ENCODE measurements around the gene KSR2. TPM values are rescaled to one million over a fixed set of nuclear protein-coding genes. Genes with fewer than 3 reads are reported as not detected.

KSR2 gene
- total RNA-seq, 4 donors from 2014 or later, result 0.02 to 0.10 TPM; not detected in 2

- no peak for DNase-seq
- in situ Hi-C loops (cut with MboI; ENCODE audit: low sequenced_read_pairs in 4 of 4) (no loop called here), intact Hi-C loops (cut with DNase I; ENCODE audit: low total_unique reads) (no loop called here)
- H3K27ac ChIP-seq, result no peak overlapping the region
- H3K4me3 ChIP-seq, result no peak overlapping the region
- H3K9me3 ChIP-seq, result no peaks in the 10 kb centered on the region
- no peak for ATAC-seq
- no peaks in the 10 kb centered on the region for H3K4me1 ChIP-seq
- no peak for TF ChIP-seq CTCF (IDR thresholded peaks at IDR 0.05 in 4 of 5, conservative IDR thresholded peaks at IDR 0.05 in 1 of 5)
- TF ChIP-seq POLR2A (IDR thresholded peaks at IDR 0.05), result no peak
- H3K27me3 ChIP-seq, result no peaks in the 10 kb centered on the region
- no peaks in the 10 kb centered on the region for H3K36me3 ChIP-seq
These were observed 35.2 kb downstream of the KSR2 start for GRCh38 chr12:117933545-117933944.

GRCh38 chr12:117926391-117926899, 42.3 kb downstream of the KSR2 start:
- H3K27ac ChIP-seq, result no peak overlapping the region
- no peak for ATAC-seq

GRCh38 chr12:117921929-117922777, 46.6 kb downstream of the KSR2 start:
- ATAC-seq, result no peak
- no peak for TF ChIP-seq CTCF (IDR thresholded peaks at IDR 0.05 in 4 of 5, conservative IDR thresholded peaks at IDR 0.05 in 1 of 5)

More at GRCh38 chr12:117926391-117926899, 42.3 kb downstream of the KSR2 start:
- TF ChIP-seq POLR2A (IDR thresholded peaks at IDR 0.05) (no peak), CTCF (IDR thresholded peaks at IDR 0.05 in 4 of 5, conservative IDR thresholded peaks at IDR 0.05 in 1 of 5) (no peak)
- DNase-seq, result no peak
- Histone ChIP-seq H3K36me3 (no peaks in the 10 kb centered on the region), H3K4me3 (no peak overlapping the region), H3K4me1 (no peaks in the 10 kb centered on the region), H3K9me3 (no peaks in the 10 kb centered on the region), H3K27me3 (no peaks in the 10 kb centered on the region)
- in situ Hi-C loops (cut with MboI; ENCODE audit: low sequenced_read_pairs in 4 of 4), result no loop called here
- intact Hi-C loops (cut with DNase I; ENCODE audit: low total_unique reads), result no loop called here

GRCh38 chr12:117919479-117919878, 49.3 kb downstream of the KSR2 start:
- H3K4me3 ChIP-seq, result no peak overlapping the region
- H3K9me3 ChIP-seq, result no peaks in the 10 kb centered on the region
- no peaks in the 10 kb centered on the region for H3K4me1 ChIP-seq
- H3K27me3 ChIP-seq, result no peaks in the 10 kb centered on the region
- TF ChIP-seq POLR2A (IDR thresholded peaks at IDR 0.05) (no peak), CTCF (IDR thresholded peaks at IDR 0.05 in 4 of 5, conservative IDR thresholded peaks at IDR 0.05 in 1 of 5) (no peak)
- intact Hi-C loops (cut with DNase I; ENCODE audit: low total_unique reads), result no loop called here
- ATAC-seq (no peak), DNase-seq (no peak)
- in situ Hi-C loops (cut with MboI; ENCODE audit: low sequenced_read_pairs in 4 of 4), result no loop called here
- no peak overlapping the region for H3K27ac ChIP-seq
- no peaks in the 10 kb centered on the region for H3K36me3 ChIP-seq

More at GRCh38 chr12:117921929-117922777, 46.6 kb downstream of the KSR2 start:
- no peaks in the 10 kb centered on the region for H3K4me1 ChIP-seq
- no peak overlapping the region for H3K4me3 ChIP-seq
- H3K27me3 ChIP-seq, result no peaks in the 10 kb centered on the region
- no peak for DNase-seq
- no peak overlapping the region for H3K27ac ChIP-seq
- H3K36me3 ChIP-seq, result no peaks in the 10 kb centered on the region
- intact Hi-C loops (cut with DNase I; ENCODE audit: low total_unique reads), result no loop called here
- in situ Hi-C loops (cut with MboI; ENCODE audit: low sequenced_read_pairs in 4 of 4), result no loop called here
- no peaks in the 10 kb centered on the region for H3K9me3 ChIP-seq

All from gastrocnemius medialis (tissue), 4 donors.